HEK293 (cell line): ENCODE results near the gene SRC.

Experiments
- CTCF ChIA-PET: fragments of 350-600 bp; formaldehyde crosslinking; extraction: SDS; loops from one replicate; lab custom pipeline; 2021; ENCODE audit warnings: antibody characterized with exemption; lab: Yijun Ruan, JAX
- POLR2A ChIA-PET: fragments of 300-600 bp; formaldehyde crosslinking; extraction: SDS; loops from one replicate; lab custom pipeline; 2020; ENCODE audit warnings: antibody characterized with exemption, inconsistent platforms; lab: Yijun Ruan, JAX
- H3K27ac ChIP-seq: fragments of 200-500 bp; sonication (Bioruptor generic); 2 replicates; pipeline ENCODE4 v1.5.1; 2014; ENCODE audit warnings: low read depth, low read length, control low read depth, inconsistent platforms; ENCODE audit errors: extremely low read depth
- H3K36me3 ChIP-seq, 2 experiments: fragments of 200-500 bp in 1 of 2; sonication (Bioruptor generic) in 1 of 2; 1 replicate in 1 of 2; 2 replicates in 1 of 2; pipeline ENCODE4 v1.5.1; 2014 to 2017; ENCODE audit warnings: inconsistent platforms in 2 of 2, low read length in 2 of 2; ENCODE audit not compliant: control insufficient read depth in 2 of 2, insufficient read depth in 1 of 2
- H3K4me1 ChIP-seq: fragments of 200-500 bp; sonication (Bioruptor generic); 2 replicates; pipeline ENCODE4 v1.5.1; 2014; ENCODE audit warnings: mild to moderate bottlenecking, low read length, inconsistent platforms; ENCODE audit not compliant: control insufficient read depth, insufficient read depth
- H3K4me3 ChIP-seq: 2 replicates; pipeline ENCODE4 v1.5.1; 2011; ENCODE audit warnings: low read depth, mild to moderate bottlenecking, control low read depth, low read length, moderate library complexity
- H3K9me3 ChIP-seq: fragments of 200-500 bp; sonication (Bioruptor generic); 2 replicates; pipeline ENCODE4 v1.5.1; 2014; ENCODE audit warnings: low read depth, low read length, inconsistent platforms; ENCODE audit not compliant: control insufficient read depth, insufficient read depth
- GLIS2 ChIP-seq: fragments of 450-650 bp; formaldehyde crosslinking; IDR thresholded peaks from 2 replicates; pipeline ENCODE4 v1.5.1; 2016; ENCODE audit warnings: missing biosample characterization, missing genetic modification characterization
- HIC1 ChIP-seq: fragments of 450-650 bp; formaldehyde crosslinking; IDR thresholded peaks from 2 replicates; pipeline ENCODE4 v1.5.1; 2016; ENCODE audit warnings: missing biosample characterization, missing genetic modification characterization
- MYNN ChIP-seq: fragments of 450-650 bp; formaldehyde crosslinking; IDR thresholded peaks from 2 replicates; pipeline ENCODE4 v1.5.1; 2016; ENCODE audit warnings: missing biosample characterization, missing genetic modification characterization, borderline replicate concordance
- ZBTB21 ChIP-seq: fragments of 450-650 bp; formaldehyde crosslinking; IDR thresholded peaks from 2 replicates; pipeline ENCODE4 v1.5.1; 2017; ENCODE audit warnings: missing biosample characterization, missing genetic modification characterization
- ZNF155 ChIP-seq: fragments of 450-650 bp; formaldehyde crosslinking; IDR thresholded peaks from 2 replicates; pipeline ENCODE4 v1.5.1; 2016; ENCODE audit warnings: missing biosample characterization, missing genetic modification characterization
- ZNF175 ChIP-seq: fragments of 450-650 bp; formaldehyde crosslinking; IDR thresholded peaks from 2 replicates; pipeline ENCODE4 v1.5.1; 2016; ENCODE audit warnings: missing biosample characterization, missing genetic modification characterization
- ZNF280D ChIP-seq: fragments of 450-650 bp; formaldehyde crosslinking; IDR thresholded peaks from 2 replicates; pipeline ENCODE4 v1.5.1; 2016; ENCODE audit warnings: missing biosample characterization, missing genetic modification characterization
- ZNF394 ChIP-seq: fragments of 450-650 bp; formaldehyde crosslinking; IDR thresholded peaks from 2 replicates; pipeline ENCODE4 v1.5.1; 2016; ENCODE audit warnings: missing biosample characterization, missing genetic modification characterization, mild to moderate bottlenecking, moderate library complexity, borderline replicate concordance
- ZNF404 ChIP-seq: fragments of 450-650 bp; formaldehyde crosslinking; IDR thresholded peaks from 2 replicates; pipeline ENCODE4 v1.5.1; 2017; ENCODE audit warnings: missing biosample characterization, missing genetic modification characterization
- ZNF621 ChIP-seq: fragments of 450-650 bp; formaldehyde crosslinking; IDR thresholded peaks from 2 replicates; pipeline ENCODE4 v1.5.1; 2017; ENCODE audit warnings: missing biosample characterization, missing genetic modification characterization
- ZNF645 ChIP-seq: fragments of 450-650 bp; formaldehyde crosslinking; IDR thresholded peaks from 2 replicates; pipeline ENCODE4; 2016; ENCODE audit warnings: missing biosample characterization, missing genetic modification characterization
- ZNF658 ChIP-seq: fragments of 450-650 bp; formaldehyde crosslinking; IDR thresholded peaks from 2 replicates; pipeline ENCODE4; 2016; ENCODE audit warnings: missing biosample characterization, missing genetic modification characterization

Gene SRC

GRCh38 chr20:37388831-37389230 lies 42.9 kb downstream of the SRC start:
- Histone ChIP-seq H3K4me1 (no peaks in the 10 kb centered on the region), H3K4me3 (no peak overlapping the region), H3K36me3 (peaks cover 0 to 59% of the 10 kb centered on the region in 2 experiments; a peak in 1 of 3 replicates), H3K27ac (no peak overlapping the region), H3K9me3 (no peaks in the 10 kb centered on the region)
- POLR2A ChIA-PET = no interaction called here
- TF ChIP-seq ZNF404 (tag by site-specific recombination) (no peak), ZNF621 (tag by site-specific recombination) (no peak), MYNN (tag by site-specific recombination) (no peak), ZNF155 (tag by site-specific recombination) (no peak), ZBTB21 (tag by site-specific recombination) (no peak), ZNF280D (tag by site-specific recombination) (no peak), ZNF175 (tag by site-specific recombination) (no peak), HIC1 (tag by site-specific recombination) (no peak), ZNF645 (tag by site-specific recombination) (no peak)
- CTCF ChIA-PET = interaction anchor here (0.5 to 1.7 kb wide), 4 partner anchors 8 to 1117 kb away, joined by 3 read pairs; no protein-coding TSS in a partner anchor

- ChIA-PET CTCF (interaction anchor here (0.5 to 1.7 kb wide), 6 partner anchors 9 to 1117 kb away, joined by 3 to 4 read pairs (median 3); no protein-coding TSS in a partner anchor), POLR2A (no interaction called here)
- TF ChIP-seq ZNF280D (tag by site-specific recombination) (no peak), GLIS2 (0 out of 2 replicates have a peak, but pooled peaks have one; percentile 17), ZNF658 (tag by site-specific recombination) (no peak), ZNF394 (no peak)
- Histone ChIP-seq H3K36me3 (peaks cover 0 to 63% of the 10 kb centered on the region in 2 experiments; a peak in 1 of 3 replicates), H3K4me1 (no peaks in the 10 kb centered on the region), H3K27ac (no peak overlapping the region), H3K9me3 (no peaks in the 10 kb centered on the region), H3K4me3 (no peak overlapping the region)
These were observed 43.4 kb downstream of the SRC start for GRCh38 chr20:37389241-37389747.
